Ascending aorta (tissue), 2 donors: Measurements from ENCODE around the gene MFNG. TPM values are rescaled to one million over a fixed set of nuclear protein-coding genes. Genes with fewer than 3 reads are reported as not detected.

Experiments
- DNase-seq, 2 donors: peaks; one replicate each; pipeline ENCODE4 v3.0.0-alpha.2; 2019; ENCODE audit warnings: low spot score in 2 of 2
- H3K27ac ChIP-seq, 2 donors: fragments of 200-600 bp; sonication (generic); one replicate each; pipeline ENCODE4 v1.5.1; 2016 to 2017; ENCODE audit warnings: mild to moderate bottlenecking in 1 of 2
- H3K27me3 ChIP-seq: fragments of 200-600 bp; sonication (generic); one replicate; pipeline ENCODE4 v1.5.1; 2017
- H3K36me3 ChIP-seq, 2 donors: fragments of 200-600 bp; sonication (generic); one replicate each; pipeline ENCODE4 v1.5.1; 2016
- H3K4me1 ChIP-seq, 2 donors: fragments of 200-600 bp; sonication (generic); one replicate each; pipeline ENCODE4 v1.5.1; 2016 to 2017; ENCODE audit warnings: mild to moderate bottlenecking in 1 of 2
- H3K4me3 ChIP-seq, 2 donors: fragments of 200-600 bp; sonication (generic); one replicate each; pipeline ENCODE4 v1.5.1; 2016 to 2017; ENCODE audit warnings: mild to moderate bottlenecking in 1 of 2
- H3K9me3 ChIP-seq, 2 donors: fragments of 200-600 bp; sonication (generic); one replicate each; pipeline ENCODE4 v1.5.1; 2016
- intact Hi-C: fragments of 100-400 bp; cut with DNase I; formaldehyde crosslinking; loops from one replicate; pipeline ENCODE4 v1.15.1; 2023
- total RNA-seq: library from RNA; depleted of rRNA; stranded (reverse); fragments of >200 nt; gene quantifications from one replicate; pipeline ENCODE4 v1.1.0, GENCODE V29; 2016
- TF ChIP-seq, protein P1 (sequence below), 3 experiments: fragments of 200-600 bp in 2 of 3; fragments of 450-650 bp in 1 of 3; sonication (generic) in 2 of 3; IDR thresholded peaks; one replicate each; pipeline ENCODE4 v1.5.1; 2016 to 2019; ENCODE audit warnings: antibody characterized with exemption in 3 of 3, mild to moderate bottlenecking in 1 of 3, moderate library complexity in 1 of 3

The MFNG gene
- total RNA-seq, 1 donor from 2014 or later: 101 TPM

DNA sequence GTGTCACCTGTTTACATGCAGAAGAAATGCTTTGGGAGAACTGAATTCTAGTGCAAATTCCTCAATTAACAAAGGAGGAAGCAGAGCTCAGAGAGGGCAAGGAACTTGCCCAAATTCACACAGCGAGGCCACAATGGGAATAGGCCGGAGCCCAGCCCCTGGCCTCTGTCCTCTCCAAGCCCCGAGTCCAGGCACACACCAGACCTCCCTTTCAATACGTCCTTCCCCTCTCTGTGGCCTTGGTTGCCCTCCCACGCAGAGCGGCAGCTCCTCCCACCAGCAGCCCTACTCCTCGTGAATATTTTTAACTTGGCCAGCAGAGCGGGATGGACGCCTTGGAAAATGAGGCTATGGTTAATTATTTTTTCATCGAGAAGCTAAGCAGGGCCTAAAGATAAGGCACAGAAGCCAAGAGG, 34.6 kb upstream of the MFNG start:
- Histone ChIP-seq H3K27ac (no peak overlapping the region), H3K36me3 (no peaks in the 10 kb centered on the region), H3K4me1 (peaks cover 2 to 5% of the 10 kb centered on the region in 2 donors), H3K9me3 (no peaks in the 10 kb centered on the region), H3K4me3 (no peak overlapping the region), H3K27me3 (peaks cover 3% of the 10 kb centered on the region)
- no peak for DNase-seq
- TF ChIP-seq, protein P1, sequence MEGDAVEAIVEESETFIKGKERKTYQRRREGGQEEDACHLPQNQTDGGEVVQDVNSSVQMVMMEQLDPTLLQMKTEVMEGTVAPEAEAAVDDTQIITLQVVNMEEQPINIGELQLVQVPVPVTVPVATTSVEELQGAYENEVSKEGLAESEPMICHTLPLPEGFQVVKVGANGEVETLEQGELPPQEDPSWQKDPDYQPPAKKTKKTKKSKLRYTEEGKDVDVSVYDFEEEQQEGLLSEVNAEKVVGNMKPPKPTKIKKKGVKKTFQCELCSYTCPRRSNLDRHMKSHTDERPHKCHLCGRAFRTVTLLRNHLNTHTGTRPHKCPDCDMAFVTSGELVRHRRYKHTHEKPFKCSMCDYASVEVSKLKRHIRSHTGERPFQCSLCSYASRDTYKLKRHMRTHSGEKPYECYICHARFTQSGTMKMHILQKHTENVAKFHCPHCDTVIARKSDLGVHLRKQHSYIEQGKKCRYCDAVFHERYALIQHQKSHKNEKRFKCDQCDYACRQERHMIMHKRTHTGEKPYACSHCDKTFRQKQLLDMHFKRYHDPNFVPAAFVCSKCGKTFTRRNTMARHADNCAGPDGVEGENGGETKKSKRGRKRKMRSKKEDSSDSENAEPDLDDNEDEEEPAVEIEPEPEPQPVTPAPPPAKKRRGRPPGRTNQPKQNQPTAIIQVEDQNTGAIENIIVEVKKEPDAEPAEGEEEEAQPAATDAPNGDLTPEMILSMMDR (IDR thresholded peaks at IDR 0.05): no peak
- intact Hi-C loops: no loop called here

DNA sequence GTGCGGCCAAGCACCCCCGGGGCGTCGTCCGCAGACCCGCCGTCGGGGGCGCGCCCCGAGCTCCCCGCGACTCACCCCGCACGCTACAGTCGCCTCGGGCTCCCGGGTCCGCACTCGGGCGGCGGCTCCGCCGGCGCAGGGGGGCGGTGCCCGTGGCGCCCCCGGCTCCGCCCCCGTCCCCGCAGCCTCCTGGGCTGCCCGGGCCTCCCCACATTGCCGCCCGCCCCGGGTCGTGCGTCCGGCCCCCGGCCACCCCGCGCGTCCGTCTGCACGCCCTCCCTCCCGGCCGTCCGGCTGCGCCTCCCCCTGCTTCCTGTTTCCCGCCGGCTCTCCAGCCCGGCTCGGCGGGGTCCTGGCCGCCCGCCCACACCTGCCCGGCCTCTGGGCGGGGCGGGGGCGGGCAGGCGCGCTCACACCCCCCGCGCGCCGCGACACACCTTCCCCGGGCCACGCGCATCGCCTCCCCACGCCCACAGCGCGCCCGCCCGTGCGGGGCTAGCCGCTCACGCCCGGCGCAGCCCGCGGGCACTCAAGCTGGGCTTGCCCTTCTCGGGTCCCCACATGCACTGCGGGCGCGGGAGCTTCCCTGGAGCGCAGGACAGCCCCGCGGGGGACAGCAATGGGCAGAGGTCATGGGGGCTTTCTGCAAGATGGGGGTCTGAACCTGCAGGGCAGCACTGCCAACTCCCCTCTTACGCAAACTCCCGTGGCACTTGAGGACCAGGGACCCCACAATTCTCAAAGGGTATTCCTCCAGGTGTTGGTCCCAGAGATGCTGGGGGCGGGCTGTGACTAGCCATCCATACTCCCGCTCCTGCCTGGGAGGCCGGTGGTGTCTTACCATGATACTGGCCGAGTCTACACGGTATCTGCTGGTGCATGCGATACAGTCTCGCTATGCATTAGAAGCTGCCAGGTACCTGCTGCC, 33.3 kb upstream of the MFNG start, which contains the start of gene CARD10:
TSS of gene CARD10 (minus strand) at position 148 of the 928 bp plus-strand sequence. CDS start 215 bp downstream, outside the sequence.
- Histone ChIP-seq H3K9me3 (no peaks in the 10 kb centered on the region), H3K27me3 (peaks cover 3% of the 10 kb centered on the region), H3K36me3 (no peaks in the 10 kb centered on the region), H3K27ac (no peak within 1 kb of the TSS), H3K4me1 (peaks cover 2 to 5% of the 10 kb centered on the region in 2 donors), H3K4me3 (peak within 1 kb of the TSS; percentile 69 to 71)
- TF ChIP-seq, protein P1 (IDR thresholded peaks at IDR 0.05): no peak
- DNase-seq: no peak
- intact Hi-C loops: no loop called here

DNA sequence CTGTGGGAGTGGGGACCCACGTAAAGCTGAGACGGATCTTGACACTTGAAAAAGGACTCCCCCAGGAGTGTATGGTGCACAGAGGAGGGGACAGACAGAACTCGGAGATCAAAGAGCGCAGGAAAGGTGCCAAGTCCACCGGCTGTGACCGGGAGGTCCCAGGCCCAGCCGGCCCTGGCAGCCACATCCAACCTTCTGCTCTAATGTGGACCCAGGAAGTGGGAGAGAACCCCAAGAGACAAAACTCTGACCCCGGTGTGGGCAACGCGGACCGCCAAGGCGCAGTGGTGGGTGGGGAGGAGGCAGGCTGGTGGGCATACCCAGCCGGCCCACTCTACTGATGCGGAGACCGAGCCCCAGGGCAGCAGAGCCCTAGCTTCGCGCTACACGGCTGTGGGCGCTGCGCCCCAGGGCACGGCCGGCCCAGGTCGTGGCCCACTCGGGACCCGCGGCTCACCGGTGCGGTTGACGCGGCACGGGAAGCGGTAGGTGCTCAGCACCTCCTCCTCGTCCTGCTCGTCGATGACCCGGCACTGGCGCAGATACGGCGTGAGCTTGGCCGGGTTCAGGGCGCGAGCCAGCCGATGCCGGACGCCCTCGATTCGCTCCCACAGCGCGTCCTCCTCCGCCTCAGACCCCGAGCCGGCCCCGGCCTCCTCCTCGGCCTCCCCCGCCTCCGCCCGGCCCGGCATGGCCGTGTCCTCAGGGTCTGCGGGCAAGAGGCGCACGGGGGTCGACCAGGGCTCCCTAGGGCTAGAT, 32.5 kb upstream of the MFNG start:
- TF ChIP-seq, protein P1 (IDR thresholded peaks at IDR 0.05): no peak
- Histone ChIP-seq H3K27ac (no peak overlapping the region), H3K4me1 (peaks cover 2 to 5% of the 10 kb centered on the region in 2 donors), H3K36me3 (no peaks in the 10 kb centered on the region), H3K9me3 (no peaks in the 10 kb centered on the region), H3K4me3 (peak overlapping the region; percentile 69 to 71), H3K27me3 (peaks cover 3% of the 10 kb centered on the region)
- intact Hi-C loops: no loop called here
- DNase-seq: no peak

DNA sequence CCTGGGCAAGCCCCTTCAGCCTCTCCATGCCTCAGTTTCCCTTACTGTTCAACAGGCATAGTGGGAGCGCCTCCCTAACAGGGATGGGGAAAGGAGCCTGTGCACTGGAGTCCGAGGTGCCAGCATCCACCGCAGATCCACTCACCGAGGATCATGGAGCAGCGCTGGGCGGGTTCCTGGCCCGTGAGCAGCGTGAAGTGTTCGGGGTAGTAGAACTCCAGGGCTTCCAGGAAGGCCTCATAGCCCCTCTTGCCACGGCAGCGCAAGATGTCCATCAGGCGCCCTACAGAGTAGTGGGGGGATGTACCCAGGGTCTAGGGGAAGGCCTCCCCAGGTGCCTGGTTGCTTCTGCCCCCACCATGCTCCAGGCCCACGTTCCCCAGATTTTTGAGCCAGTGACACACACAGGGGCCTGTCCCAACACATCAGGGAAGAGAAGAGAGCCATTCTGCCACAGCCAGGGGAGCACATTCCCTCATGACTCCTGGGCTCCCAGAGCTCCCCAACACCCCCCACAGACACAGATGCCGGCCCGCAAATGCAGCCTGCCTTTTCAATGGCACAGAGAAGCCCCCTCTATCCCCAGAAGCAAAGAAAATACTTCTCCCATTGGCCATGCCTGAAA, 31.8 kb upstream of the MFNG start:
- H3K4me3 ChIP-seq: peak overlapping the region in 1 of 2 donors; percentile 11
- no peaks in the 10 kb centered on the region for H3K9me3 ChIP-seq
- H3K36me3 ChIP-seq: no peaks in the 10 kb centered on the region
- peaks cover 3% of the 10 kb centered on the region for H3K27me3 ChIP-seq
- intact Hi-C loops: no loop called here
- peaks cover 2 to 5% of the 10 kb centered on the region in 2 donors for H3K4me1 ChIP-seq
- no peak for DNase-seq
- TF ChIP-seq, protein P1 (IDR thresholded peaks at IDR 0.05): no peak
- no peak overlapping the region for H3K27ac ChIP-seq

DNA sequence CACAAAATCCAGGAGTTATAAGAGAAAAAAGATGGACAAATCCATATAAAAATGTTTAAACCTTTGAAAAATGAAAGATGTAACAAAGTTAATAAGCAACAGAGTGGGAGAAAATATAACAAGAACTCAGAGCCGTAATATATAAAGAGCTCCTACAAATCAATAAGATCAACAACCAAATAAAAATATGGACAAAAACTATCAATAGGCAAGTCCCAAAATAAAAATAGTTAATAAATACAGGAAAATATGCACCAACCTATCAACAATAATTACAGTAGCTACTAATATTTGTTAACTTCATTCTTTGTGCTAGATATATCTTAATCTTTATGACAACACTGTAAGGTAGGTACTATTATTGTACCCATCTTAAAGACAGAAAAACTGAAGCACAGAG, 30.3 kb upstream of the MFNG start:
- intact Hi-C loops: no loop called here
- no peak overlapping the region for H3K4me3 ChIP-seq
- TF ChIP-seq, protein P1 (IDR thresholded peaks at IDR 0.05): no peak
- no peak for DNase-seq
- H3K9me3 ChIP-seq: no peaks in the 10 kb centered on the region
- H3K27ac ChIP-seq: no peak overlapping the region
- peaks cover 2 to 5% of the 10 kb centered on the region in 2 donors for H3K4me1 ChIP-seq
- peaks cover 3% of the 10 kb centered on the region for H3K27me3 ChIP-seq
- H3K36me3 ChIP-seq: no peaks in the 10 kb centered on the region
